AG04450 (cell line): ENCODE results near the gene CCDC93. TPM values are rescaled to one million over a fixed set of nuclear protein-coding genes. Genes with fewer than 3 reads are reported as not detected.

Experiments
- CTCF ChIA-PET: fragments of 300-600, 350-600 bp; formaldehyde crosslinking; extraction: SDS; loops from one replicate; lab custom pipeline; 2022; ENCODE audit warnings: antibody characterized with exemption, inconsistent platforms; lab: Charles Lee
- POLR2A ChIA-PET: fragments of 350-600 bp; formaldehyde crosslinking; extraction: SDS; loops from one replicate; lab custom pipeline; 2021; ENCODE audit warnings: antibody characterized with exemption, inconsistent platforms; lab: Yijun Ruan, JAX
- DNase-seq: peaks from one replicate; pipeline ENCODE4 v3.0.0-alpha.2; 2011; ENCODE audit warnings: low read depth, low spot score
- H3K27ac ChIP-seq: one replicate; pipeline ENCODE4 v1.5.1; 2012; ENCODE audit warnings: low read depth, low read length, control low read depth
- H3K27me3 ChIP-seq: one replicate; pipeline ENCODE4 v1.6.0; 2012; ENCODE audit warnings: low read length; ENCODE audit not compliant: control insufficient read depth, insufficient read depth
- H3K4me3 ChIP-seq: 2 replicates; pipeline ENCODE4 v1.5.1; 2011; ENCODE audit warnings: mild to moderate bottlenecking, low read depth, low read length, control low read depth
- H3K9me3 ChIP-seq: 2 replicates; pipeline ENCODE4 v1.5.1; 2012; ENCODE audit warnings: low read length; ENCODE audit not compliant: control insufficient read depth, insufficient read depth
- CTCF ChIP-seq: IDR thresholded peaks from 2 replicates; pipeline ENCODE4 v1.5.1; 2011; ENCODE audit warnings: low read depth, low read length, control low read depth, inconsistent platforms
- polyA plus RNA-seq: library from polyadenylated mRNA; depleted of rRNA; stranded (reverse); fragments of >200 nt; gene quantifications from 2 replicates; pipeline ENCODE4 v1.2.3, GENCODE V29; 2011

The CCDC93 gene
- polyA plus RNA-seq, 1 experiment = 19.9 TPM

GRCh38 chr2:117985092-117985491 is 28.8 kb downstream of the CCDC93 start:
- no peak for DNase-seq
- TF ChIP-seq CTCF = no peak
- Histone ChIP-seq H3K27me3 (no peaks in the 10 kb centered on the region), H3K27ac (no peak overlapping the region), H3K4me3 (no peak overlapping the region), H3K9me3 (no peaks in the 10 kb centered on the region)
- POLR2A ChIA-PET = no interaction called here
- CTCF ChIA-PET = interaction anchor here (9.6 kb wide), 1 partner anchor 19 kb away, joined by 154 read pairs; no protein-coding TSS in a partner anchor

GRCh38 chr2:117984208-117984607 is 29.7 kb downstream of the CCDC93 start:
- ChIA-PET CTCF (interaction anchor here (9.6 kb wide), 1 partner anchor 20 kb away, joined by 154 read pairs; no protein-coding TSS in a partner anchor), POLR2A (no interaction called here)
- no peak for TF ChIP-seq CTCF
- Histone ChIP-seq H3K4me3 (no peak overlapping the region), H3K27ac (no peak overlapping the region), H3K9me3 (no peaks in the 10 kb centered on the region), H3K27me3 (no peaks in the 10 kb centered on the region)
- no peak for DNase-seq

GRCh38 chr2:117983040-117983439 is 30.8 kb downstream of the CCDC93 start:
- DNase-seq = no peak
- CTCF ChIA-PET = interaction anchor here (9.6 kb wide), 1 partner anchor 21 kb away, joined by 154 read pairs; no protein-coding TSS in a partner anchor
- Histone ChIP-seq H3K4me3 (no peak overlapping the region), H3K9me3 (no peaks in the 10 kb centered on the region), H3K27ac (no peak overlapping the region), H3K27me3 (no peaks in the 10 kb centered on the region)
- POLR2A ChIA-PET = no interaction called here
- no peak for TF ChIP-seq CTCF

GRCh38 chr2:117982376-117983033 is 31.4 kb downstream of the CCDC93 start:
- 0 out of 2 replicates have a peak, but pooled peaks have one; percentile 10 for TF ChIP-seq CTCF
- Histone ChIP-seq H3K27ac (no peak overlapping the region), H3K9me3 (no peaks in the 10 kb centered on the region), H3K4me3 (no peak overlapping the region), H3K27me3 (no peaks in the 10 kb centered on the region)
- CTCF ChIA-PET = interaction anchor here (9.6 kb wide), 1 partner anchor 21 kb away, joined by 154 read pairs; no protein-coding TSS in a partner anchor
- no peak for DNase-seq
- POLR2A ChIA-PET = no interaction called here

- Histone ChIP-seq H3K4me3 (no peak overlapping the region), H3K9me3 (no peaks in the 10 kb centered on the region), H3K27me3 (no peaks in the 10 kb centered on the region), H3K27ac (no peak overlapping the region)
- ChIA-PET CTCF (interaction anchor here (0.7 to 3.3 kb wide), 3 partner anchors 12 to 167 kb away, joined by 3 to 40 read pairs (median 17); partner anchors contain the start of gene DDX18), POLR2A (no interaction called here)
- TF ChIP-seq CTCF = no peak
- DNase-seq = no peak
These were observed 32.1 kb downstream of the CCDC93 start for GRCh38 chr2:117981810-117982209.
